DOHH2 (cell line): Measurements from ENCODE around the gene FAM181A.

Experiments
- H3F3A ChIP-seq: fragments of 200-600 bp; sonication (generic), shearing (Covaris generic); 2 replicates; pipeline ENCODE4 v1.6.0; 2016; ENCODE audit warnings: antibody characterized with exemption, mild to moderate bottlenecking; ENCODE audit not compliant: control insufficient read depth, insufficient read depth
- H3K27ac ChIP-seq: fragments of 200-600 bp; sonication (generic); 2 replicates; pipeline ENCODE4 v1.5.1; 2014; ENCODE audit warnings: low read depth, mild to moderate bottlenecking, low read length, moderate library complexity
- H3K27me3 ChIP-seq: fragments of 200-600 bp; sonication (generic); 2 replicates; pipeline ENCODE4 v1.6.1; 2014; ENCODE audit warnings: mild to moderate bottlenecking, low read length, mixed read lengths; ENCODE audit not compliant: control insufficient read depth
- H3K36me3 ChIP-seq: fragments of 200-600 bp; sonication (generic); 2 replicates; pipeline ENCODE4 v1.6.1; 2014; ENCODE audit warnings: mild to moderate bottlenecking, low read length, moderate library complexity, mixed read lengths; ENCODE audit not compliant: control insufficient read depth
- H3K4me1 ChIP-seq: fragments of 200-600 bp; sonication (generic); 2 replicates; pipeline ENCODE4 v1.6.1; 2014; ENCODE audit warnings: mild to moderate bottlenecking, low read length, mixed read lengths; ENCODE audit not compliant: control insufficient read depth
- H3K4me2 ChIP-seq: fragments of 200-600 bp; sonication (generic); 2 replicates; pipeline ENCODE4 v1.6.0; 2014; ENCODE audit warnings: mild to moderate bottlenecking, low read length, moderate library complexity
- H3K4me3 ChIP-seq: fragments of 200-600 bp; sonication (generic); 2 replicates; pipeline ENCODE4 v1.5.1; 2014; ENCODE audit warnings: mild to moderate bottlenecking, low read length, mixed read lengths
- H3K79me2 ChIP-seq: fragments of 200-600 bp; sonication (generic); 2 replicates; pipeline ENCODE4 v1.6.1; 2014; ENCODE audit warnings: mild to moderate bottlenecking, low read length, mixed read lengths; ENCODE audit not compliant: control insufficient read depth
- H3K9me2 ChIP-seq: fragments of 200-600 bp; sonication (generic); replicated peaks from 2 replicates; pipeline ENCODE4 v1.6.1; 2014; ENCODE audit warnings: mild to moderate bottlenecking, low read length, mixed read lengths; ENCODE audit not compliant: control insufficient read depth
- H3K9me3 ChIP-seq: fragments of 200-600 bp; sonication (generic); 2 replicates; pipeline ENCODE4 v1.6.1; 2014; ENCODE audit warnings: antibody characterized with exemption, low read length, mixed read lengths; ENCODE audit not compliant: control insufficient read depth, insufficient read depth
- H4K20me1 ChIP-seq: fragments of 200-600 bp; sonication (generic); 2 replicates; pipeline ENCODE4 v1.6.0; 2014; ENCODE audit warnings: low read depth, mild to moderate bottlenecking, antibody characterized with exemption, low read length, moderate library complexity; ENCODE audit not compliant: control insufficient read depth, insufficient read depth
- CTCF ChIP-seq: fragments of 200-600 bp; sonication (generic); IDR thresholded peaks from one replicate; pipeline ENCODE4 v1.5.1; 2014; ENCODE audit warnings: antibody characterized with exemption, mild to moderate bottlenecking, low read depth, low read length; ENCODE audit not compliant: poor library complexity, severe bottlenecking
- EZH2phosphoT487 ChIP-seq: fragments of 200-600 bp; sonication (generic); IDR thresholded peaks from 2 replicates; pipeline ENCODE4 v1.6.1; 2017; ENCODE audit warnings: borderline replicate concordance, mild to moderate bottlenecking, antibody characterized with exemption, low read length, moderate library complexity, mixed read lengths

Gene FAM181A

GRCh38 chr14:93926245-93926872 is 785 bp upstream of the FAM181A start:
- Histone ChIP-seq H3K4me2 (no peak overlapping the region), H3K4me3 (no peak overlapping the region), H3K9me3 (no peaks in the 10 kb centered on the region), H3K36me3 (no peaks in the 10 kb centered on the region), H3K27ac (no peak overlapping the region), H3K9me2 (no peaks in the 10 kb centered on the region), H4K20me1 (no peaks in the 10 kb centered on the region), H3K4me1 (no peaks in the 10 kb centered on the region), H3K27me3 (no peaks in the 10 kb centered on the region), H3K79me2 (no peaks in the 10 kb centered on the region), H3F3A (no peaks in the 10 kb centered on the region)
- no peak for TF ChIP-seq CTCF
- TF ChIP-seq EZH2phosphoT487, result no peak

- no peaks in the 10 kb centered on the region for H3K9me3 ChIP-seq
- H3K4me1 ChIP-seq, result no peaks in the 10 kb centered on the region
- no peaks in the 10 kb centered on the region for H4K20me1 ChIP-seq
- no peaks in the 10 kb centered on the region for H3K79me2 ChIP-seq
- H3K4me3 ChIP-seq, result no peak overlapping the region
- no peaks in the 10 kb centered on the region for H3K36me3 ChIP-seq
- H3K9me2 ChIP-seq, result no peaks in the 10 kb centered on the region
- H3K27me3 ChIP-seq, result no peaks in the 10 kb centered on the region
- TF ChIP-seq CTCF (no peak), EZH2phosphoT487 (no peak)
- no peak overlapping the region for H3K4me2 ChIP-seq
- H3F3A ChIP-seq, result no peaks in the 10 kb centered on the region
- H3K27ac ChIP-seq, result no peak overlapping the region
These were observed 629 bp downstream of the FAM181A start for GRCh38 chr14:93927800-93928145.

DNA sequence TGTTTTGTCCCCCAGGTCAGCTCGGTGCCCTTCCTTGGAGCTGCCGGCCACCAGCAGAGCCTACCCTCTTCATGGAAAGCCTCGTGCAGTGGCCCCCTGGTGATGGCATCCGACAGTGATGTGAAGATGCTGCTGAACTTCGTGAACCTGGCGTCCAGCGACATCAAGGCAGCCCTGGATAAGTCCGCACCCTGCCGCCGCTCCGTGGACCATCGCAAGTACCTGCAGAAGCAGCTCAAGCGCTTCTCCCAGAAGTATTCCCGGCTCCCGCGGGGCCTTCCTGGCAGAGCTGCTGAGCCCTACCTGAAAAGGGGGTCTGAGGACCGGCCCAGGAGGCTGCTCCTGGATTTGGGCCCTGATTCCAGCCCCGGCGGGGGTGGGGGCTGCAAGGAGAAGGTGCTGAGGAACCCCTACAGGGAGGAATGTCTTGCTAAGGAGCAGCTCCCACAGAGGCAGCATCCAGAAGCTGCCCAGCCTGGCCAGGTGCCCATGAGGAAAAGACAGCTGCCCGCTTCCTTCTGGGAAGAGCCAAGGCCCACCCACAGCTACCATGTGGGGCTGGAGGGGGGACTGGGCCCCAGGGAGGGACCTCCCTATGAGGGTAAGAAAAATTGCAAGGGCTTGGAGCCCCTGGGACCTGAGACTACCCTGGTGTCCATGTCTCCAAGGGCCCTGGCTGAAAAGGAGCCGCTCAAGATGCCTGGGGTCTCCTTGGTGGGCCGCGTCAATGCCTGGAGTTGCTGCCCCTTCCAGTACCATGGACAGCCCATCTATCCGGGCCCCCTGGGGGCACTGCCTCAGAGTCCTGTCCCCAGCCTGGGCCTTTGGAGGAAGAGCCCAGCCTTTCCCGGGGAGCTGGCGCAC is 1.3 kb downstream of the FAM181A start:
- Histone ChIP-seq H3K4me3 (no peak overlapping the region), H3K27me3 (no peaks in the 10 kb centered on the region), H4K20me1 (no peaks in the 10 kb centered on the region), H3K9me2 (no peaks in the 10 kb centered on the region), H3K4me1 (no peaks in the 10 kb centered on the region), H3K4me2 (no peak overlapping the region), H3F3A (no peaks in the 10 kb centered on the region), H3K9me3 (no peaks in the 10 kb centered on the region), H3K79me2 (no peaks in the 10 kb centered on the region), H3K36me3 (no peaks in the 10 kb centered on the region), H3K27ac (no peak overlapping the region)
- TF ChIP-seq EZH2phosphoT487 (no peak), CTCF (no peak)
